Stimulated activated CD8-positive, alpha-beta memory T cell treated with anti-CD3 and anti-CD28 coated beads, Interleukin-7, amount 100 ng/mL, for 48 hours (primary cell): ENCODE results near the gene SLC49A3.

Source experiments
- DNase-seq, 2 donors: peaks; one replicate each; pipeline ENCODE4 v3.0.0-alpha.2; 2020; ENCODE audit warnings: low read depth in 1 of 2; ENCODE audit errors: extremely low read depth in 1 of 2

Gene SLC49A3

GRCh38 chr4:634599-634985, 54.4 kb downstream of the SLC49A3 start:
- DNase-seq: no peak

- no peak for DNase-seq
Measured at GRCh38 chr4:633976-634598, 54.9 kb downstream of the SLC49A3 start.

- DNase-seq: no peak
Measured at GRCh38 chr4:633406-633805, 55.5 kb downstream of the SLC49A3 start.

DNA sequence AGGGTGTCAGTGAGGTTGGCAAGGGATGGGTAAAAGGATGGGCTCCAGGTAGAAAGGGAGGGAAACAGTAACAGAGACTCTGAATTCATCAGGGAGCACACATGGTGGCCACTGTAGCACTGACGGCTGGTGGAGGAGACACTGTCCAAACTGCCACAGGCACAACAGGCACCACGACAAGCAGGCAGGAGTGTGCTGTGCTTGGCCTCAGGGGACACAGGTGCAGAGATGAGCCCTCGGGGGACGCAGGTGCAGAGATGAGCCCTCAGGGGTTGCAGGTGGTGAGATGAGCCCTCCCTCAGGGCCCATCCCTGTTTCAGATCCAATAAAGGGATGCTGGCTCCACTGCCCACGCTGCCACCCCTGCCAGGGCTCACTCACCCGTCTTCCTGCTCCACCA, 56.0 kb downstream of the SLC49A3 start:
- no peak for DNase-seq

DNA sequence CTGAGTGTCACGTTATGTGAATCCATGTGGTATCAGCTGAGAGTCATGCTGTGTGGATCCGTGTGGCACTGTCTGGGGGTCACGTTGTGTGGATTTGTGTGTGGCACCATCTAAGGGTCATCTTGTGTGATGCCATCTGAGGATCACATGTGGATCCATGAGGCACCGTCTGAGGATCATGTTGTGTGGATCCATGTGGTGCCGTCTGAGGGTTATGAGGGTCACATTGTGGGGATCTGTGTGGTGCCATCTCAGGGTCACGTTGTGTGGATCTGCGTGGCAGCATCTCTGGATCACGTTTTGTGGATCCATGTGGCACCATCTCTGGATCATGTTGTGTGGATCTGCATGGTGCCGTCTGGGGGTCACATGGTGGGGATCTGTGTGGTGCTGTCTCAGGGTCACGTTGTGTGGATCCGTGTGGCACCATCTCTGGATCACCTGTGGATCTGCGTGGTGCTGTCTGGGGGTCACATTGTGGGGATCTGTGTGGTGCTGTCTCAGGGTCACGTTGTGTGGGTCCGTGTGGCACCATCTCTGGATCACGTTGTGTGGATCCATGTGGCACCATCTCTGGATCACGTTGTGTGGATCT, 56.7 kb downstream of the SLC49A3 start:
- DNase-seq: no peak
